SH-SY5Y (cell line): ENCODE data around the gene SLCO4A1.

Experiments
- GATA2 ChIP-seq: IDR thresholded peaks from 2 replicates; pipeline ENCODE4 v1.6.1; 2011; ENCODE audit warnings: mild to moderate bottlenecking, low read depth, low read length
- GATA3 ChIP-seq: IDR thresholded peaks from 2 replicates; pipeline ENCODE4 v1.6.1; 2011; ENCODE audit warnings: low read depth, mild to moderate bottlenecking, low read length, moderate library complexity

Gene SLCO4A1

GRCh38 chr20:62663145-62664018 lies 21.1 kb downstream of the SLCO4A1 start:
- TF ChIP-seq GATA3 = no peak
- no peak for TF ChIP-seq GATA2

GRCh38 chr20:62664019-62664971 lies 22.0 kb downstream of the SLCO4A1 start:
- TF ChIP-seq GATA2 = no peak
- TF ChIP-seq GATA3 = no peak

GRCh38 chr20:62665153-62665754 lies 23.0 kb downstream of the SLCO4A1 start:
- TF ChIP-seq GATA2 = no peak
- TF ChIP-seq GATA3 = no peak

GRCh38 chr20:62665826-62666735 lies 23.8 kb downstream of the SLCO4A1 start:
- no peak for TF ChIP-seq GATA2
- no peak for TF ChIP-seq GATA3

GRCh38 chr20:62666736-62667529 lies 24.6 kb downstream of the SLCO4A1 start:
- TF ChIP-seq GATA2 = no peak
- no peak for TF ChIP-seq GATA3

- no peak for TF ChIP-seq GATA2
- TF ChIP-seq GATA3 = no peak
These were observed 25.5 kb downstream of the SLCO4A1 start for GRCh38 chr20:62667530-62668440.

GRCh38 chr20:62668441-62669027 lies 26.2 kb downstream of the SLCO4A1 start:
- TF ChIP-seq GATA2 = no peak

- no peak for TF ChIP-seq GATA2
- no peak for TF ChIP-seq GATA3
These were observed 26.9 kb downstream of the SLCO4A1 start for GRCh38 chr20:62669249-62669648.

- TF ChIP-seq GATA2 (no peak), GATA3 (no peak)
These were observed 27.9 kb downstream of the SLCO4A1 start for GRCh38 chr20:62670156-62670555.

GRCh38 chr20:62670998-62671397 lies 28.7 kb downstream of the SLCO4A1 start:
- TF ChIP-seq GATA3 = no peak
- TF ChIP-seq GATA2 = no peak

GRCh38 chr20:62671765-62672164 lies 29.5 kb downstream of the SLCO4A1 start:
- TF ChIP-seq GATA3 (no peak), GATA2 (no peak)
